Measurements from ENCODE around the gene LDB1.
A peak's percentile ranks its signal among the peaks of the same experiment; 100 is the strongest.

Gene LDB1

GRCh38 chr10:102102421-102102820 is 17.7 kb downstream of the LDB1 start:
- Mint-ChIP-seq H3K27ac (no peak overlapping the region), H3K4me1 (peaks cover 16% of the 10 kb centered on the region), H3K27me3 (no peaks in the 10 kb centered on the region), H3K9me3 (no peaks in the 10 kb centered on the region), H3K36me3 (peaks cover 4% of the 10 kb centered on the region), H3K4me3 (no peak overlapping the region)

DNA sequence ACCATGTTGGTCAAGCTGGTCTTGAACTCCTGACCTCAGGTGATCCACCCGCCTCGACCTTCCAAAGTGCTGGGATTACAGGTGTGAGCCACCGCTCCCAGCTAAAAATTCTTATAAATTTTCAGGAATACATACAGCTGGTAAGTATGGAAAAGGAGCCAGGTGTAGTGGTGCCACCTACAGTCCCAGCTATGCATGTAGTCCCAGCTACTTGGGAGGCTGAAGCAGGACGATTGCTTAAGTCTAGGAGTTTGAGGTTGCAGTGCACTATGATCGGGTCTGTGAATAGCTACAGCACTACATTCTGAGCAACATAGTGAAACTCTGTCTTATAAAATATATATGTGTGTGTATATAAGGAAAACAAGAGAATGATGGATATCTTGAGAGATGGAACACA is 19.0 kb downstream of the LDB1 start:
- no peak overlapping the region for H3K27ac Mint-ChIP-seq
- peaks cover 14% of the 10 kb centered on the region for H3K4me1 Mint-ChIP-seq
- peaks cover 2% of the 10 kb centered on the region for H3K36me3 Mint-ChIP-seq
- H3K9me3 Mint-ChIP-seq = no peaks in the 10 kb centered on the region
- no peak overlapping the region for H3K4me3 Mint-ChIP-seq
- no peaks in the 10 kb centered on the region for H3K27me3 Mint-ChIP-seq

- H3K4me3 Mint-ChIP-seq = no peak overlapping the region
- H3K9me3 Mint-ChIP-seq = no peaks in the 10 kb centered on the region
- H3K36me3 Mint-ChIP-seq = peaks cover 3% of the 10 kb centered on the region
- H3K27me3 Mint-ChIP-seq = no peaks in the 10 kb centered on the region
- no peaks in the 10 kb centered on the region for H3K4me1 Mint-ChIP-seq
- no peak overlapping the region for H3K27ac Mint-ChIP-seq
Measured at GRCh38 chr10:102096449-102096848, 23.7 kb downstream of the LDB1 start.

GRCh38 chr10:102090772-102091171 is 29.4 kb downstream of the LDB1 start:
- Mint-ChIP-seq H3K4me3 (no peak overlapping the region), H3K36me3 (peaks cover 1% of the 10 kb centered on the region), H3K9me3 (no peaks in the 10 kb centered on the region), H3K27ac (no peak overlapping the region), H3K4me1 (no peaks in the 10 kb centered on the region), H3K27me3 (no peaks in the 10 kb centered on the region)

- H3K36me3 Mint-ChIP-seq = no peaks in the 10 kb centered on the region
- H3K9me3 Mint-ChIP-seq = no peaks in the 10 kb centered on the region
- H3K27me3 Mint-ChIP-seq = no peaks in the 10 kb centered on the region
- no peak overlapping the region for H3K4me3 Mint-ChIP-seq
- no peaks in the 10 kb centered on the region for H3K4me1 Mint-ChIP-seq
- no peak overlapping the region for H3K27ac Mint-ChIP-seq
Measured at GRCh38 chr10:102086196-102086595, 34.0 kb downstream of the LDB1 start.

GRCh38 chr10:102085336-102085735 is 34.8 kb downstream of the LDB1 start:
- Mint-ChIP-seq H3K4me3 (no peak overlapping the region), H3K9me3 (no peaks in the 10 kb centered on the region), H3K4me1 (no peaks in the 10 kb centered on the region), H3K27me3 (no peaks in the 10 kb centered on the region), H3K36me3 (peaks cover under 1% of the 10 kb centered on the region), H3K27ac (no peak overlapping the region)

- H3K27me3 Mint-ChIP-seq = no peaks in the 10 kb centered on the region
- no peaks in the 10 kb centered on the region for H3K4me1 Mint-ChIP-seq
- peaks cover 2% of the 10 kb centered on the region for H3K36me3 Mint-ChIP-seq
- no peaks in the 10 kb centered on the region for H3K9me3 Mint-ChIP-seq
- no peak overlapping the region for H3K4me3 Mint-ChIP-seq
- H3K27ac Mint-ChIP-seq = no peak overlapping the region
Measured at GRCh38 chr10:102083541-102083940, 36.6 kb downstream of the LDB1 start.

DNA sequence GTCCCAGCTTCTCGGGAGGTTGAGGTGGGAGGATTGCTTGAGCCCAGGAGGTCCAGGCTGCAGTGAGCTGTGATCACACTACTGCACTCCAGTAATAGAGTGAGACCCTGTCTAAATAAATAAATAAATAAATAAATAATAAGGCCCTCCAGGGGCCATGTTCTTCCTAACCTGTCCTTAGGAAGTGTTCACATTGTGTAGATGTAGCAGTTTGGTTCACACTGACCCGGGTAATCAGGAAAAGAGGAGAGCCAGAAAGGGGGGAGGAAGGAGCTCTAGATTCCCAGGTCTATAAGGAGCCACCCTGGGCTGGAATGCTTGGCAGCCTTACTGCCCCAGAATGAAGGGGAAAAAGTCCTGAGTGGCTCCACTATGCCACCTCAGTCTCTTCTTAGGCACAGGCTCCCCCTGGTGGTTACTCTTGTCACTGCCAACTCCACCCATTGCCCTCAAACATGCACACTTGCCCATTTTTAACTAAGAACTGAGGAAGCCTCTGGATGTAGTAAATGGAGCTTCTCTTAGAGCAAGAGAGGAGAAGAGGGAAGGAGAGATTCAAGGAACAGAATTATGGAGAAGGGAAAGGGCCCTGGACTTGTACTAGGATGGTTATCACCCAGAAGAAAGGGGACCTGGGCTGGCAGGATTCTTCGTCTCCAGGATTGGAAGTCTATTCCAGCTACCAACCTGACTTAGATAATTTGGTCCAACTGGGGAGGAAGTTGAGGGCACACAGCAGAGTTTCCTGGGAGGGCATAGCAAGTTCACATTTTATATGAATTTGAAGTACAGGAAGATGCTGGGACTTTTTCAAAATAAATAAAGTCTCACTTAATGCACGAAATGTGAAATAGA is 47.3 kb downstream of the LDB1 start:
- H3K9me3 Mint-ChIP-seq = no peaks in the 10 kb centered on the region
- H3K4me3 Mint-ChIP-seq = no peak overlapping the region
- no peaks in the 10 kb centered on the region for H3K27me3 Mint-ChIP-seq
- H3K36me3 Mint-ChIP-seq = no peaks in the 10 kb centered on the region
- H3K27ac Mint-ChIP-seq = peak overlapping the region; percentile 85
- peaks cover 5% of the 10 kb centered on the region for H3K4me1 Mint-ChIP-seq

- H3K27me3 Mint-ChIP-seq = no peaks in the 10 kb centered on the region
- no peaks in the 10 kb centered on the region for H3K9me3 Mint-ChIP-seq
- H3K27ac Mint-ChIP-seq = no peak overlapping the region
- no peak overlapping the region for H3K4me3 Mint-ChIP-seq
- peaks cover 25% of the 10 kb centered on the region for H3K4me1 Mint-ChIP-seq
- peaks cover 1% of the 10 kb centered on the region for H3K36me3 Mint-ChIP-seq
Measured at GRCh38 chr10:102069071-102069470, 51.1 kb downstream of the LDB1 start.

DNA sequence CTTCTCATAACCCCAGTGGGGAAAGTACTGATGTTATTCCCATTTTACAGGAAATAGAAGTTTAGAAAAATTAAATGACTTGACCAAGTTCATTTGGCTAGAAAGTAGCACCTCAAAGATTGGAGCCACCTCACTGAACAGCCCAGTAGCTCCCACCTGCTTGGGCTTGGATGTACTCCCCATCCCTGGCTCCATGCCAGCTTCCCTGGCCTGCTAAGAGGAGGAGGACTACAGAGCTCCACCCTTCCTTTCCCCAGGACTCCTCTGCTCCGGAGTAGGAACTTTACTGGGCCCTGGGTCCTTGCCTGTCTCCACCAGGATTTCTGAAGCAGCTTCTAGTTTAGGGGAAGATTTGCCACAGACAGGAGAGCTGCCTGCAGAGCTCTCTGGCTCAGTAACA is 52.0 kb downstream of the LDB1 start:
- Mint-ChIP-seq H3K9me3 (no peaks in the 10 kb centered on the region), H3K27me3 (no peaks in the 10 kb centered on the region), H3K4me1 (peaks cover 28% of the 10 kb centered on the region), H3K4me3 (no peak overlapping the region), H3K36me3 (peaks cover 1% of the 10 kb centered on the region), H3K27ac (no peak overlapping the region)

DNA sequence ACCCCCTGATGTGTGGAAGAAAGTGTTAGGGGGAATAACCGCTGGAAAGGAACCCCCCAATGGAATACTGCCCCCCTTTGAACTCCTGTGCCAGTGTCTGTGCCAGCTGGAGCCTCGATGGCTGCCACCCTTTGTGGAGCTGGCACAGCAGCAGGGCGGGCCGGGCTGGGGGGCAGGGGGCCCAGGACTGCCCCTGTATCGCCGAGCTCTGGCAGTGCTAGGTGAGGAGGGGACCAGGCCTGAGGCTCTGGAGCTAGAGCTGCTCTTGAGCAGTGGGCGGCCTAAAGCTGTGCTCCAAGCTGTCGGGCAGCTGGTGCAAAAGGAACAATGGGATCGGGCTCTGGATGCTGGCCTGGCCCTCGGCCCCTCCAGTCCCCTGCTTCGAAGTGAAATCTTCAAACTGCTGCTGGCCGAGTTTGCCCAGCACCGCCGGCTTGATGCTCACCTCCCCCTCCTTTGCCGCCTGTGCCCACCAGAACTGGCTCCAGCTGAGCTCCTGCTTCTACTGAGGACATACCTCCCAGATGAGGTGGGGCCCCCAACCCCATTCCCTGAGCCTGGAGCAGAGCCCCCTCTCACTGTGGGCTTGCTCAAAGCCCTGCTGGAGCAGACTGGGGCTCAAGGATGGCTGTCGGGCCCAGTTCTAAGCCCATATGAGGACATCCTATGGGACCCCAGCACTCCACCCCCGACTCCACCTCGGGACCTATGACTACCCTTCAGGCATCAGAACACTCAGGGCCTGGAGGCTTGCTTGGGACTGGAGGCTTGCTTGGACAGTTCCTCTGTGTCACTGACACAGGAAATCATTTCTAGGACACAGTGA is 52.9 kb downstream of the LDB1 start:
- Mint-ChIP-seq H3K4me3 (peak overlapping the region; percentile 47), H3K36me3 (peaks cover 1% of the 10 kb centered on the region), H3K9me3 (no peaks in the 10 kb centered on the region), H3K4me1 (peaks cover 28% of the 10 kb centered on the region), H3K27ac (peak overlapping the region; percentile 77), H3K27me3 (no peaks in the 10 kb centered on the region)

GRCh38 chr10:102066399-102067088 is 53.6 kb downstream of the LDB1 start:
- peaks cover 28% of the 10 kb centered on the region for H3K4me1 Mint-ChIP-seq
- no peaks in the 10 kb centered on the region for H3K27me3 Mint-ChIP-seq
- H3K4me3 Mint-ChIP-seq = peak overlapping the region; percentile 89
- H3K27ac Mint-ChIP-seq = peak overlapping the region; percentile 74
- H3K36me3 Mint-ChIP-seq = peaks cover 1% of the 10 kb centered on the region
- no peaks in the 10 kb centered on the region for H3K9me3 Mint-ChIP-seq

DNA sequence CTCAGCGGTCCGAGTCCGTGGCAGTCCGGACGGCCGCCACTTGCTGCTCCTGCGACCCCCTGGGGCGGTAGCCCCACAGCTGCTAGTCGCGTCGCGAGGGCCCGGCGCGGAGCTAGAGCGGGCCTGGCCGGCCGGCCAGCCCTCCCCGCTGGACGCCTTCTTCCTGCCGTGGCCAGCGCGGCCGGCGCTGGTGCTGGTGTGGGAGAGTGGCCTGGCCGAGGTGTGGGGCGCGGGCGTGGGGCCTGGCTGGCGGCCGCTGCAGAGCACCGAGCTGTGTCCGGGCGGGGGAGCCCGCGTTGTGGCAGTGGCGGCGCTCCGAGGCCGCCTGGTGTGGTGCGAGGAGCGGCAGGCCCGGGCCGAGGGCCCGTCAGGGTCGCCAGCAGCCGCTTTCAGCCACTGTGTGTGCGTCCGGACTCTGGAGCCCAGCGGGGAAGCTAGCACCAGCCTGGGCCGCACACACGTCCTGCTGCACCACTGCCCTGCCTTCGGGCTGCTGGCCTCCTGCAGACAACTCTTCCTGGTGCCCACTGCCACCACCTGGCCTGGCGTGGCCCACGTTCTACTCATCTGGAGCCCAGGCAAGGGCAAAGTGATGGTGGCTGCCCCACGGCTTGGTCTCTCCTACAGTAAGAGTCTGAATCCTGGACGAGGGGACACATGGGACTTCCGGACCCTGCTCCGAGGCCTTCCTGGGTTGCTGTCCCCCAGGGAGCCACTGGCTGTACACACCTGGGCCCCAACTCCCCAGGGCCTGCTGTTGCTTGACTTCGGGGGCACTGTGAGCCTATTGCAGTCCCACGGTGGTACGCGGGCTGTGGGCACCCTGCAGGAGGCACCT is 54.4 kb downstream of the LDB1 start:
- peaks cover 28% of the 10 kb centered on the region for H3K4me1 Mint-ChIP-seq

GRCh38 chr10:102064868-102065560 is 55.2 kb downstream of the LDB1 start, which contains the start of gene HPS6:
TSS of gene HPS6 (plus strand) at chr10:102065349. CDS start at chr10:102065475, 126 bp downstream.
- Mint-ChIP-seq H3K4me1 (peaks cover 28% of the 10 kb centered on the region), H3K27ac (peak within 1 kb of the TSS; percentile 97), H3K9me3 (no peaks in the 10 kb centered on the region), H3K36me3 (peaks cover 1% of the 10 kb centered on the region), H3K27me3 (no peaks in the 10 kb centered on the region), H3K4me3 (peak within 1 kb of the TSS; percentile 91)

More for the DNA sequence above, 54.4 kb downstream of the LDB1 start:
- peaks cover 1% of the 10 kb centered on the region for H3K36me3 Mint-ChIP-seq
- peak overlapping the region; percentile 74 for H3K27ac Mint-ChIP-seq
- no peaks in the 10 kb centered on the region for H3K9me3 Mint-ChIP-seq
- no peaks in the 10 kb centered on the region for H3K27me3 Mint-ChIP-seq
- H3K4me3 Mint-ChIP-seq = peak overlapping the region; percentile 89

All from activated naive CD4-positive, alpha-beta T cell treated with anti-CD3 and anti-CD28 coated beads, Interleukin-2, amount 50 U/mL, for 24 hours (primary cell).